H9 (cell line): Measurements from ENCODE around the gene BSG. TPM values are rescaled to one million over a fixed set of nuclear protein-coding genes. Genes with fewer than 3 reads are reported as not detected.

Experiments
- DNase-seq: peaks from one replicate; pipeline ENCODE4 v3.0.0-alpha.2; 2017
- H2AFZ ChIP-seq: one replicate; pipeline ENCODE4 v1.6.1; 2013; ENCODE audit warnings: mild to moderate bottlenecking, low read length, control low read depth, moderate library complexity
- H2AK5ac ChIP-seq: 2 replicates; pipeline ENCODE4 v1.6.1; 2013; ENCODE audit warnings: low read length, control low read depth, mixed read lengths; ENCODE audit not compliant: insufficient read length
- H2BK120ac ChIP-seq: one replicate; pipeline ENCODE4 v1.6.1; 2013; ENCODE audit warnings: low read depth, mild to moderate bottlenecking, low read length, control low read depth, inconsistent platforms; ENCODE audit not compliant: poor library complexity, severe bottlenecking
- H2BK12ac ChIP-seq: 2 replicates; pipeline ENCODE4 v1.6.1; 2013; ENCODE audit warnings: low read length, control low read depth, mixed read lengths, low read depth; ENCODE audit not compliant: insufficient read length
- H2BK15ac ChIP-seq: 2 replicates; pipeline ENCODE4 v1.6.1; 2013; ENCODE audit warnings: low read depth, low read length, control low read depth
- H2BK20ac ChIP-seq: one replicate; pipeline ENCODE4 v1.6.1; 2013; ENCODE audit warnings: low read depth, mild to moderate bottlenecking, low read length, control low read depth, inconsistent platforms; ENCODE audit not compliant: poor library complexity, severe bottlenecking
- H2BK5ac ChIP-seq: 2 replicates; pipeline ENCODE4 v1.6.1; 2013; ENCODE audit warnings: low read length, control low read depth, mixed read lengths; ENCODE audit not compliant: insufficient read length
- H3K14ac ChIP-seq: 2 replicates; pipeline ENCODE4 v1.6.1; 2013; ENCODE audit warnings: low read length, control low read depth; ENCODE audit not compliant: insufficient read depth
- H3K18ac ChIP-seq: 2 replicates; pipeline ENCODE4 v1.6.1; 2013; ENCODE audit warnings: low read depth, mild to moderate bottlenecking, mixed read lengths, low read length, control low read depth; ENCODE audit not compliant: insufficient read length
- H3K23ac ChIP-seq: 2 replicates; pipeline ENCODE4 v1.6.1; 2013; ENCODE audit warnings: low read length, control low read depth, mixed read lengths, low read depth; ENCODE audit not compliant: insufficient read length
- H3K23me2 ChIP-seq: 2 replicates; pipeline ENCODE4 v1.6.1; 2013; ENCODE audit warnings: low read depth, mild to moderate bottlenecking, mixed read lengths, low read length, control low read depth; ENCODE audit not compliant: insufficient read length, poor library complexity, severe bottlenecking
- H3K27ac ChIP-seq: 2 replicates; pipeline ENCODE4 v1.5.1; 2013; ENCODE audit warnings: low read length, control low read depth, mixed read lengths, low read depth; ENCODE audit not compliant: insufficient read length
- H3K27me3 ChIP-seq: 2 replicates; pipeline ENCODE4 v1.6.1; 2013; ENCODE audit warnings: low read length, control low read depth, inconsistent platforms; ENCODE audit not compliant: insufficient read depth
- H3K4ac ChIP-seq: 2 replicates; pipeline ENCODE4 v1.6.1; 2013; ENCODE audit warnings: low read depth, mild to moderate bottlenecking, control low read depth, inconsistent platforms, low read length, moderate library complexity
- H3K4me1 ChIP-seq: 2 replicates; pipeline ENCODE4 v1.6.1; 2013; ENCODE audit warnings: low read length, control low read depth, inconsistent platforms; ENCODE audit not compliant: insufficient read depth
- H3K4me2 ChIP-seq: 2 replicates; pipeline ENCODE4 v1.6.1; 2013; ENCODE audit warnings: low read length, control low read depth, mixed read lengths; ENCODE audit not compliant: insufficient read length, insufficient read depth
- H3K56ac ChIP-seq: 2 replicates; pipeline ENCODE4 v1.6.1; 2013; ENCODE audit warnings: low read depth, mild to moderate bottlenecking, mixed read lengths, low read length, control low read depth; ENCODE audit not compliant: insufficient read length
- H3K79me1 ChIP-seq: 2 replicates; pipeline ENCODE4 v1.6.1; 2013; ENCODE audit warnings: low read depth, mild to moderate bottlenecking, moderate library complexity, low read length, control low read depth, inconsistent platforms; ENCODE audit not compliant: insufficient read depth, poor library complexity, severe bottlenecking
- H3K79me2 ChIP-seq: 2 replicates; pipeline ENCODE4 v1.6.1; 2013; ENCODE audit warnings: low read length, control low read depth, inconsistent platforms; ENCODE audit not compliant: insufficient read depth
- H3K9ac ChIP-seq: 2 replicates; pipeline ENCODE4 v1.6.1; 2013; ENCODE audit warnings: low read length, control low read depth, mixed read lengths; ENCODE audit not compliant: insufficient read length; ENCODE audit errors: extremely low read depth
- H3K9me3 ChIP-seq: one replicate; pipeline ENCODE4 v1.6.1; 2013; ENCODE audit warnings: low read depth, low read length, inconsistent platforms; ENCODE audit not compliant: control insufficient read depth
- H3T11ph ChIP-seq: one replicate; pipeline ENCODE4 v1.6.1; 2013; ENCODE audit warnings: mild to moderate bottlenecking, low read length, control low read depth, inconsistent platforms
- H4K20me1 ChIP-seq: one replicate; pipeline ENCODE4 v1.6.1; 2013; ENCODE audit not compliant: control insufficient read depth, insufficient read length, insufficient read depth
- H4K5ac ChIP-seq: 2 replicates; pipeline ENCODE4 v1.6.1; 2013; ENCODE audit warnings: low read depth, mild to moderate bottlenecking, mixed read lengths, low read length, control low read depth; ENCODE audit not compliant: insufficient read length
- H4K8ac ChIP-seq: replicated peaks from 2 replicates; pipeline ENCODE4 v1.6.1; 2013; ENCODE audit warnings: low read length, control low read depth, mixed read lengths, low read depth; ENCODE audit not compliant: insufficient read length
- H4K91ac ChIP-seq: 2 replicates; pipeline ENCODE4 v1.6.1; 2013; ENCODE audit warnings: low read depth, mild to moderate bottlenecking, moderate library complexity, mixed read lengths, low read length, control low read depth; ENCODE audit not compliant: insufficient read length
- H3K27ac Mint-ChIP-seq, 3 experiments: 2 replicates in 2 of 3; 3 replicates in 1 of 3; pipeline ENCODE4 v1.8.0; 2020 to 2021; ENCODE audit warnings: mixed read lengths in 3 of 3, mild to moderate bottlenecking in 1 of 3, moderate library complexity in 1 of 3
- H3K27me3 Mint-ChIP-seq: 2 replicates; pipeline ENCODE4 v1.8.0; 2021; ENCODE audit warnings: low read depth, mild to moderate bottlenecking, moderate library complexity, mixed read lengths
- H3K36me3 Mint-ChIP-seq, 3 experiments: 2 replicates in 2 of 3; 3 replicates in 1 of 3; pipeline ENCODE4 v1.8.0; 2020 to 2021; ENCODE audit warnings: low read depth in 3 of 3, mixed read lengths in 3 of 3; ENCODE audit not compliant: insufficient read depth in 1 of 3
- H3K4me1 Mint-ChIP-seq, 2 experiments: 2 replicates each; pipeline ENCODE4 v1.8.0; 2020; ENCODE audit warnings: mixed read lengths in 2 of 2
- H3K4me3 Mint-ChIP-seq, 2 experiments: 2 replicates in 1 of 2; 3 replicates in 1 of 2; pipeline ENCODE4 v1.8.0; 2020 to 2021; ENCODE audit warnings: mild to moderate bottlenecking in 2 of 2, mixed read lengths in 2 of 2, moderate library complexity in 1 of 2
- H3K9me3 Mint-ChIP-seq, 2 experiments: 2 replicates in 1 of 2; 3 replicates in 1 of 2; pipeline ENCODE4 v1.8.0; 2020; ENCODE audit warnings: mild to moderate bottlenecking in 2 of 2, mixed read lengths in 2 of 2, moderate library complexity in 1 of 2
- CTCF ChIP-seq: fragments of 200-600 bp; sonication (generic); conservative IDR thresholded peaks from 3 replicates; pipeline ENCODE4 v1.8.0; 2021; ENCODE audit warnings: antibody characterized with exemption, mild to moderate bottlenecking
- WGBS: extraction: QIAGEN DNeasy Blood & Tissue Kit; methylation state at CpG from one replicate; pipeline ENCODE4 v1.1.7; 2013; ENCODE audit warnings: missing lambda C conversion rate, low lambda C conversion rate, mixed read lengths; ENCODE audit not compliant: insufficient read length; ENCODE audit errors: extremely low coverage; 5-methylcytosine and 5-hydroxymethylcytosine counted together
- total RNA-seq: library from RNA; stranded (reverse); gene quantifications from 2 replicates; pipeline ENCODE4 v1.2.1, GENCODE V29; 2021

BSG gene
- total RNA-seq, 1 experiment from 2014 or later: 715 TPM

GRCh38 chr19:604355-604754 is 32.0 kb downstream of the BSG start:
- Histone ChIP-seq H2AK5ac (no peak overlapping the region), H4K8ac (no peak overlapping the region), H2BK15ac (no peak overlapping the region), H2AFZ (no peak overlapping the region), H3K14ac (no peak overlapping the region), H3K27ac (no peak overlapping the region), H3K27me3 (no peaks in the 10 kb centered on the region), H3K79me1 (no peaks in the 10 kb centered on the region), H3K79me2 (no peaks in the 10 kb centered on the region), H3K4me1 (no peaks in the 10 kb centered on the region), H3T11ph (no peak overlapping the region), H3K4me2 (no peak overlapping the region), H2BK12ac (no peak overlapping the region), H3K18ac (no peak overlapping the region), H4K5ac (no peak overlapping the region), H2BK5ac (no peak overlapping the region), H4K91ac (no peak overlapping the region), H3K56ac (no peak overlapping the region), H3K9me3 (peaks cover 5% of the 10 kb centered on the region), H3K23me2 (no peaks in the 10 kb centered on the region), H3K23ac (no peak overlapping the region), H2BK20ac (no peak overlapping the region), H3K4ac (no peak overlapping the region), H3K9ac (no peak overlapping the region), H2BK120ac (no peak overlapping the region), H4K20me1 (no peaks in the 10 kb centered on the region)
- peak; percentile 31 for DNase-seq
- Mint-ChIP-seq H3K9me3 (peaks cover 29 to 37% of the 10 kb centered on the region in 2 experiments), H3K4me3 (no peak overlapping the region), H3K36me3 (peaks cover 0 to 2% (median 0%) of the 10 kb centered on the region in 3 experiments; a peak in 1 of 7 replicates), H3K27me3 (peaks cover 12% of the 10 kb centered on the region), H3K27ac (no peak overlapping the region), H3K4me1 (no peaks in the 10 kb centered on the region)
- no CpG with 5 or more reads among the region's 11 CpGs for WGBS
- no peak for TF ChIP-seq CTCF
